HG03103 (cell line): ENCODE results near the gene SERPINA5.

Experiments
- ATAC-seq: cut with Tn5 transposase; IDR thresholded peaks from one replicate; pipeline ENCODE4 v1.9.1; 2021; ENCODE audit warnings: low read depth; ENCODE audit not compliant: unreplicated experiment

The SERPINA5 gene

DNA sequence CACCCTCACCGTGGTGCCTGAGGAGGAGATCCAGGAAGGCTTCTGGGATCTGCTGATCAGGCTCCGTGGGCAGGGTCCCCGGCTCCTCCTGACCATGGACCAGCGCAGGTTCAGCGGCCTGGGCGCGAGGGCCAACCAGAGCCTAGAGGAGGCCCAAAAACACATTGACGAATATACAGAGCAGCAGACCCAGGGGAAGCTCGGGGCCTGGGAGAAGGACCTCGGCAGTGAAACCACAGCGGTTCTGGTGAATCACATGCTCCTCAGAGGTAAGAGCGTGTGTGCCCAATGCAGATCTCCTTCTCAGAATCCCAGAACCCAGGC, 60.4 kb downstream of the SERPINA5 start:
- no peak for ATAC-seq
